GM18858 (cell line): ENCODE measurements around the gene RIPOR2.
"Not testable (repeated sequence)": the region's sequence is repeated elsewhere in the genome, so short reads cannot be mapped to it uniquely, and the experiment has no call there.

ENCODE experiments used
- ATAC-seq: cut with Tn5 transposase; IDR thresholded peaks from one replicate; pipeline ENCODE4 v1.9.1; 2021; ENCODE audit not compliant: unreplicated experiment

The RIPOR2 gene

GRCh38 chr6:24959319-24959718 lies 23.6 kb upstream of the RIPOR2 start:
- ATAC-seq: no peak

DNA sequence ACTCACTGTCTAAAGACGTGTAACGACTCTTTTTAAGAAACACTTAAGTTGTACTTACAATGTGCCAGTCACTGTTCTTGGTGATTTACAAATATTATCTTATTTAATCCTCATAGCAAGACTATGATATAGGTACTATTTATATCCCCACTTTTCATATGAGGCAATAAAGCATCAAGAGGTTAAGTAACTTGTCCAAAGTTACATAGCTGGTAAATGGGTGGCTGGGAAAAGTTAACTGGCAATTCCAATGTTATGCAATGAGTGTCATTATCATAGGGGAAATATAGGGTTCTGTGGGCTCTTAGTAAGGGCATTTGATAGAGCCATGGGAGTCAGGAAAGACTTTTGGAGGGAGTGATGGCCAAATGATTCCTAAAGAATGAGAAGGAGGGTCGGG lies 21.4 kb upstream of the RIPOR2 start:
- no peak for ATAC-seq

DNA sequence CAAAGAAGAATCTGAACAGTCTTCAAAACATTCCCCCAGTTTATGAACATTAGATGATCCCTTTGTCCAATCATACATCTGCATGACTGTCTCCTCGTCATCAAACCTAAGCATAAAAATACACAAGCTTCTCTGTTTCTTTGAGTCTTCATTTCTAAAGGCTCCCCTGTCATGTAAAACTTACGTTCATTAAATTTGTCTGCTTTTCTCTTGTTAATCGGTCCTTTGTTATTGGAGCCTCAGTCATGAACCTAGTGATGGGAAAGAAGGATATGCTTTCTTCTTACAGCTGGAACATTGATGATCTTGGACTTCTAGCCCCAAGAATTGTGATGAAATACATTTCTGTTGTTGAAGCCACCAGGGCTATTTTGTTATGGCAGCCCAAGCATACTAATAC lies 18.0 kb upstream of the RIPOR2 start:
- no peak for ATAC-seq

DNA sequence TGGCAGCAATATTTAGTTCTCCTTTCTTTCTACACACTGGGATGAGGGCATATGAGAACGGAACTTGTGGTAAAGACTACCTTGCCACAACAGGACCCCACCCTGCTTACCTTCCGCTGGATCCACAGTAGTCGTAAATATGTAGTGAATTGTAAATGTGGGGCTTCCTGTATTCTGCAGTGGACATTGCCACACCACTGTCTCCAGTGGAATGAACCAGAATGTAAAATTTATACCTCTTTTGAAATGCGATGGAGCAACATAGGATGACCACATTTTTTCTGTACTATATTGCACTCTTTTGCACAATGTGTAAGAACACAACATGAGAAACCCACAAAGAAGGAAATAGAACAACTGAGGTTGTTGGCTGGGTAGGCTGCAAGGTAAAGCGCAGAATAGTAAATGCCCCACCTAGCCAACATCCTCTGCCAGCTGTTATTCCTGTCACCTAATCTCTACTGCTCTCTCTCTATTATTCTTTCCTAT lies 16.1 kb upstream of the RIPOR2 start:
- no peak for ATAC-seq

GRCh38 chr6:24950218-24950941 lies 14.6 kb upstream of the RIPOR2 start:
- ATAC-seq: no peak

DNA sequence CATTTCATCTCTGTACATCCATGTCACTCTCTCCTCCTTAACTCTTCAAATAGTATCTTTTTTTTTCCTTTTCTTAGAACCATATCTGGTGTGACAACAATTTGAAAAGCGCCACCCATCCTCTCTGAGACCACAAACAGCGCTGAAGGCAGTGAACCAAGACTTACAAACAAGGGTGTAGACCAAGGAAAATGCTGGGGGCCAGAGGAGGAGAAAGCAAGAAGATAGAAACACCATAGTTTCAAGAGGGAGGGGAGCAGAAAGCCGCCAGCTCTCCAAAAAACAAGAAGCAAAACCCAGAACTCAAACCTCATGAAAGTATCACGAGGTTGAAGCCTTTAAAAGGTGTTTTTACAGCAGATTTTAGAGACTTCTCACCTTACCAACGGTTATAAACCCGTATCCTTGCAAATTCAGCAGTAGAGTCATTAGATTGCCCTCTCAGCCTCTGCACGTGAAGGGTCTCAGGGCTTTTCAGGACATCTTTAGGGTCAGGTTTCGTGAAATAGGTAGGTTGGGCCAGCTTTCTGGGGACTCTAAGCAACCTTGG lies 13.3 kb upstream of the RIPOR2 start:
- peak; percentile 88 for ATAC-seq

- ATAC-seq: not testable (repeated sequence)
These were observed 12.5 kb upstream of the RIPOR2 start for GRCh38 chr6:24948261-24948660.

GRCh38 chr6:24947636-24948035 lies 11.9 kb upstream of the RIPOR2 start:
- ATAC-seq: no peak

GRCh38 chr6:24945054-24945453 lies 9.3 kb upstream of the RIPOR2 start:
- no peak for ATAC-seq

- ATAC-seq: no peak
These were observed 8.0 kb upstream of the RIPOR2 start for GRCh38 chr6:24943774-24944173.

- ATAC-seq: no peak
These were observed 4.7 kb upstream of the RIPOR2 start for GRCh38 chr6:24940311-24940917.

- peak; percentile 72 for ATAC-seq
These were observed 1.0 kb upstream of the RIPOR2 start for GRCh38 chr6:24936641-24937317.

GRCh38 chr6:24933868-24934401 lies 1.8 kb downstream of the RIPOR2 start:
- no peak for ATAC-seq

- no peak for ATAC-seq
These were observed 2.5 kb downstream of the RIPOR2 start for GRCh38 chr6:24933266-24933665.

- ATAC-seq: no peak
These were observed 2.9 kb downstream of the RIPOR2 start for GRCh38 chr6:24932832-24933231.

GRCh38 chr6:24931718-24932691 lies 3.8 kb downstream of the RIPOR2 start:
- ATAC-seq: peak; percentile 26

DNA sequence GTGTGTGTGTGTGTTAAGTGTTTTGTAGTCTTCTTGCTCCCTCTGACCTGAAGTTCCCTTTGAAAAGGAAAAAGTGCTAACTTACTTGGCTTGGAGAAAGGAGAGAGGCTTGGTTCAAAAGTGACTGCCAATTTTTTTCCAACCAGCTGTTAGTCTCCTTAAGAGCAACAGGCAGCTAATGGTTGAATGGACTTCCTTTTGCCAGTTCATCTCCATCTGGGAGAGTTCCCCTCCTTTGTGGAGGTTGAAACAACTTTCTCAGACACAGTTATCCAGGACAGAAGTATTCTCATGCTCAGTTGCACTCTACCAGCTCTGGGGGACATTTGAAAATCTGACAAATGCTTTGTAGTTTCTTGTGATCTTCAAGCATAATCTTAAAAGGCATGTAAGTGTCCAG lies 4.5 kb downstream of the RIPOR2 start:
- no peak for ATAC-seq

- ATAC-seq: no peak
These were observed 5.3 kb downstream of the RIPOR2 start for GRCh38 chr6:24930431-24930871.

DNA sequence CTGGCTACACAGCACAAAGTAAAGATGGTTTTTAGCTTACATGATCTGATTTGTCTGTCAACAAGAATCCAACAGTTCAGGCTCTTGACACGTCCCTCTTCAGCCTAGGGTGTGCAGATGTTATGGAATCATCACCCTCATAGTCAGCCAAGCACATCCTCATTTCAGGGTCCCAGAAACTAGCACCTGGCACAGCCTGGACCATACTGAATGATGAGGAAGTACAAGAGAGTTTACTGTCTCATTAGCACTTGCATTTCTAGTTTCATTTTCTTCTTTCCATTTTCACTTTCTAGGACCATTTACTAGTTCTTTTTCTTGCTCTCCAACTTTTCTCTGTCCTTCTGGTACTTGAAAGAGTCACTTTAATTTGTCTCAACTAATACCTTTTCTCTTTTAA lies 6.5 kb downstream of the RIPOR2 start:
- peak; percentile 33 for ATAC-seq
